NOMO-1 (cell line): ENCODE measurements around the gene C17orf78.
"Not testable (repeated sequence)": the region's sequence is repeated elsewhere in the genome, so short reads cannot be mapped to it uniquely, and the experiment has no call there.

ENCODE experiments used
- DNase-seq, 2 experiments: peaks; one replicate each; lab custom pipeline; 2025; ENCODE audit not compliant: unreplicated experiment in 2 of 2; lab: John Stamatoyannopoulos, UW

C17orf78 gene

GRCh38 chr17:37385474-37385990 is 9.7 kb downstream of the C17orf78 start:
- DNase-seq: no peak

GRCh38 chr17:37386462-37386861 is 10.7 kb downstream of the C17orf78 start:
- DNase-seq: no peak

GRCh38 chr17:37388266-37388665 is 12.5 kb downstream of the C17orf78 start:
- no peak for DNase-seq

- no peak for DNase-seq
These were observed 13.4 kb downstream of the C17orf78 start for GRCh38 chr17:37389160-37389559.

GRCh38 chr17:37391146-37391545 is 15.4 kb downstream of the C17orf78 start:
- no peak for DNase-seq

- no peak for DNase-seq
These were observed 16.3 kb downstream of the C17orf78 start for GRCh38 chr17:37392024-37392590.

- DNase-seq: no peak
These were observed 17.6 kb downstream of the C17orf78 start for GRCh38 chr17:37393352-37393751.

- no peak for DNase-seq
These were observed 23.5 kb downstream of the C17orf78 start for GRCh38 chr17:37399265-37399803.

- DNase-seq: no peak
These were observed 24.7 kb downstream of the C17orf78 start for GRCh38 chr17:37400505-37400904.

- DNase-seq: not testable (repeated sequence)
These were observed 29.7 kb downstream of the C17orf78 start for GRCh38 chr17:37405522-37405921.

GRCh38 chr17:37405955-37406634 is 30.3 kb downstream of the C17orf78 start:
- DNase-seq: no peak

- DNase-seq: peak; percentile 73 to 86
These were observed 31.1 kb downstream of the C17orf78 start, which contains the start of the genes ACACA and TADA2A for GRCh38 chr17:37406635-37407461. TSS of gene ACACA (minus strand) at chr17:37406836. CDS start at chr17:37406299, 537 bp downstream. TSS of gene TADA2A (plus strand) at chr17:37406886. CDS start at chr17:37411366, 4,480 bp downstream.

GRCh38 chr17:37408145-37408479 is 32.3 kb downstream of the C17orf78 start:
- DNase-seq: not testable (repeated sequence)

- no peak for DNase-seq
These were observed 34.6 kb downstream of the C17orf78 start for GRCh38 chr17:37410357-37410756.

GRCh38 chr17:37413875-37414519 is 38.2 kb downstream of the C17orf78 start:
- DNase-seq: no peak

GRCh38 chr17:37417852-37418251 is 42.1 kb downstream of the C17orf78 start:
- DNase-seq: no peak

GRCh38 chr17:37422971-37423625 is 47.3 kb downstream of the C17orf78 start:
- no peak for DNase-seq

- no peak for DNase-seq
These were observed 49.5 kb downstream of the C17orf78 start for GRCh38 chr17:37425268-37425667.

GRCh38 chr17:37429039-37429438 is 53.3 kb downstream of the C17orf78 start:
- DNase-seq: no peak

GRCh38 chr17:37429453-37429852 is 53.7 kb downstream of the C17orf78 start:
- no peak for DNase-seq
